Gastrocnemius medialis (tissue), 4 donors: ENCODE results near the gene HS2ST1. TPM values are rescaled to one million over a fixed set of nuclear protein-coding genes. Genes with fewer than 3 reads are reported as not detected.

ENCODE experiments used
- ATAC-seq, 2 donors: fragments of 150-250 bp; one replicate each; pipeline ENCODE4 v1.9.1; 2016
- DNase-seq, 2 donors: peaks; one replicate each; pipeline ENCODE4 v3.0.0-alpha.2; 2019
- H3K27ac ChIP-seq, 4 donors: fragments of 200-600 bp; sonication (generic); 1 replicate in 1 of 4; 2 replicates in 3 of 4; pipeline ENCODE4 v1.5.1; 2016 to 2018; ENCODE audit warnings: mild to moderate bottlenecking in 2 of 4, moderate library complexity in 1 of 4
- H3K27me3 ChIP-seq, 3 donors: fragments of 200-600 bp; sonication (generic) in 2 of 3; 1 replicate in 1 of 3; 2 replicates in 2 of 3; pipeline versions ENCODE4 v1.5.1 to v1.6.0; 2016 to 2019; ENCODE audit warnings: mild to moderate bottlenecking in 1 of 3, moderate library complexity in 1 of 3
- H3K36me3 ChIP-seq, 2 donors: fragments of 200-600 bp; sonication (generic) in 1 of 2; one replicate each; pipeline ENCODE4 v1.5.1; 2017 to 2018
- H3K4me1 ChIP-seq, 2 donors: fragments of 200-600 bp; sonication (generic) in 1 of 2; one replicate each; pipeline ENCODE4 v1.5.1; 2016 to 2017; ENCODE audit warnings: mild to moderate bottlenecking in 2 of 2
- H3K4me3 ChIP-seq, 4 donors: fragments of 200-600 bp; sonication (generic) in 3 of 4; 1 replicate in 1 of 4; 2 replicates in 3 of 4; pipeline ENCODE4 v1.5.1; 2016 to 2019; ENCODE audit warnings: mild to moderate bottlenecking in 2 of 4
- H3K9me3 ChIP-seq, 3 donors: fragments of 200-600 bp; sonication (generic) in 2 of 3; 1 replicate in 1 of 3; 2 replicates in 2 of 3; pipeline ENCODE4 v1.5.1; 2016 to 2019
- CTCF ChIP-seq, 5 experiments: fragments of 450-650 bp in 3 of 5; fragments of 200-600 bp in 2 of 5; sonication (generic) in 2 of 5; IDR thresholded peaks in 4 of 5; conservative IDR thresholded peaks in 1 of 5; 1 replicate in 4 of 5; 2 replicates in 1 of 5; pipeline ENCODE4 v1.5.1; 2016 to 2019; ENCODE audit warnings: antibody characterized with exemption in 5 of 5, mild to moderate bottlenecking in 3 of 5, moderate library complexity in 3 of 5
- POLR2A ChIP-seq, 2 donors: fragments of 450-650 bp; IDR thresholded peaks; one replicate each; pipeline ENCODE4 v1.6.1; 2017; ENCODE audit warnings: antibody characterized with exemption in 2 of 2, mild to moderate bottlenecking in 2 of 2, moderate library complexity in 2 of 2
- in situ Hi-C, 4 donors: fragments of 200-750 bp; cut with MboI; loops; one replicate each; pipeline versions ENCODE4 v1.15.0 to v1.8.0; 2017; ENCODE audit warnings: low sequenced_read_pairs in 4 of 4
- intact Hi-C: fragments of 100-400 bp; cut with DNase I; formaldehyde crosslinking; loops from one replicate; pipeline ENCODE4 v1.15.1; 2023; ENCODE audit warnings: low total_unique reads
- total RNA-seq, 4 donors: library from RNA; depleted of rRNA; stranded (reverse); fragments of >200 nt; gene quantifications; one replicate each; pipeline versions ENCODE4 v1.1.0 to v1.2.3, GENCODE V29; 2016

The HS2ST1 gene
- total RNA-seq, 4 donors from 2014 or later, result 4.1 to 8.2 (median 6.8) TPM

- Histone ChIP-seq H3K9me3 (no peaks in the 10 kb centered on the region), H3K27ac (no peak overlapping the region), H3K27me3 (no peaks in the 10 kb centered on the region), H3K4me1 (no peaks in the 10 kb centered on the region), H3K36me3 (no peaks in the 10 kb centered on the region), H3K4me3 (no peak overlapping the region)
- ATAC-seq, result no peak
- TF ChIP-seq POLR2A (IDR thresholded peaks at IDR 0.05) (no peak), CTCF (IDR thresholded peaks at IDR 0.05 in 4 of 5, conservative IDR thresholded peaks at IDR 0.05 in 1 of 5) (peak; percentile 19 to 77 (median 46))
- intact Hi-C loops (loop anchor here (1.0 to 10.0 kb wide), 3 partner anchors 251 to 700 kb away; no protein-coding TSS in a partner anchor), in situ Hi-C loops (loop anchor here in 3 of 4 donors (10.0 kb wide), 3 partner anchors 250 to 610 kb away; no protein-coding TSS in a partner anchor)
- DNase-seq, result no peak
These were observed 169.9 kb downstream of the HS2ST1 start for GRCh38 chr1:87084244-87084836.

GRCh38 chr1:87086120-87086519, 171.7 kb downstream of the HS2ST1 start:
- no peak for ATAC-seq
- Histone ChIP-seq H3K36me3 (no peaks in the 10 kb centered on the region), H3K4me3 (no peak overlapping the region), H3K27me3 (no peaks in the 10 kb centered on the region), H3K9me3 (no peaks in the 10 kb centered on the region), H3K4me1 (no peaks in the 10 kb centered on the region), H3K27ac (no peak overlapping the region)
- DNase-seq, result no peak
- intact Hi-C loops (loop anchor here (2.0 to 10.0 kb wide), 2 partner anchors 611 to 701 kb away; no protein-coding TSS in a partner anchor), in situ Hi-C loops (loop anchor here (5.0 to 10.0 kb wide), 4 partner anchors 249 to 611 kb away; no protein-coding TSS in a partner anchor)
- TF ChIP-seq POLR2A (IDR thresholded peaks at IDR 0.05), result no peak
- TF ChIP-seq CTCF (IDR thresholded peaks at IDR 0.05 in 4 of 5, conservative IDR thresholded peaks at IDR 0.05 in 1 of 5), result no peak

GRCh38 chr1:87089070-87089736, 174.8 kb downstream of the HS2ST1 start:
- TF ChIP-seq POLR2A (IDR thresholded peaks at IDR 0.05) (no peak), CTCF (IDR thresholded peaks at IDR 0.05 in 4 of 5, conservative IDR thresholded peaks at IDR 0.05 in 1 of 5) (no peak)
- Histone ChIP-seq H3K27ac (no peak overlapping the region), H3K27me3 (no peaks in the 10 kb centered on the region), H3K4me1 (no peaks in the 10 kb centered on the region), H3K4me3 (no peak overlapping the region), H3K9me3 (no peaks in the 10 kb centered on the region), H3K36me3 (no peaks in the 10 kb centered on the region)
- intact Hi-C loops (loop anchor here (10.0 kb wide), 1 partner anchor 704 kb away; no protein-coding TSS in a partner anchor), in situ Hi-C loops (loop anchor here (5.0 to 10.0 kb wide), 4 partner anchors 252 to 614 kb away; no protein-coding TSS in a partner anchor)
- ATAC-seq (no peak), DNase-seq (no peak)

GRCh38 chr1:87089823-87090222, 175.4 kb downstream of the HS2ST1 start:
- in situ Hi-C loops (loop anchor here (5.0 to 10.0 kb wide), 4 partner anchors 253 to 615 kb away; no protein-coding TSS in a partner anchor), intact Hi-C loops (loop anchor here (10.0 kb wide), 1 partner anchor 705 kb away; no protein-coding TSS in a partner anchor)
- Histone ChIP-seq H3K9me3 (no peaks in the 10 kb centered on the region), H3K27me3 (no peaks in the 10 kb centered on the region), H3K4me3 (no peak overlapping the region), H3K4me1 (no peaks in the 10 kb centered on the region), H3K27ac (no peak overlapping the region), H3K36me3 (no peaks in the 10 kb centered on the region)
- ATAC-seq, result no peak
- TF ChIP-seq POLR2A (IDR thresholded peaks at IDR 0.05) (no peak), CTCF (IDR thresholded peaks at IDR 0.05 in 4 of 5, conservative IDR thresholded peaks at IDR 0.05 in 1 of 5) (no peak)
- DNase-seq, result no peak
